HG02840 (cell line): Measurements from ENCODE around the gene MDP1.
"Not testable (repeated sequence)": the region's sequence is repeated elsewhere in the genome, so short reads cannot be mapped to it uniquely, and the experiment has no call there.

ENCODE experiments used
- ATAC-seq: cut with Tn5 transposase; IDR thresholded peaks from one replicate; pipeline ENCODE4 v1.9.1; 2021; ENCODE audit warnings: mild to moderate bottlenecking, moderate library complexity, moderate number of reproducible peaks; ENCODE audit not compliant: unreplicated experiment, low FRiP score

MDP1 gene

DNA sequence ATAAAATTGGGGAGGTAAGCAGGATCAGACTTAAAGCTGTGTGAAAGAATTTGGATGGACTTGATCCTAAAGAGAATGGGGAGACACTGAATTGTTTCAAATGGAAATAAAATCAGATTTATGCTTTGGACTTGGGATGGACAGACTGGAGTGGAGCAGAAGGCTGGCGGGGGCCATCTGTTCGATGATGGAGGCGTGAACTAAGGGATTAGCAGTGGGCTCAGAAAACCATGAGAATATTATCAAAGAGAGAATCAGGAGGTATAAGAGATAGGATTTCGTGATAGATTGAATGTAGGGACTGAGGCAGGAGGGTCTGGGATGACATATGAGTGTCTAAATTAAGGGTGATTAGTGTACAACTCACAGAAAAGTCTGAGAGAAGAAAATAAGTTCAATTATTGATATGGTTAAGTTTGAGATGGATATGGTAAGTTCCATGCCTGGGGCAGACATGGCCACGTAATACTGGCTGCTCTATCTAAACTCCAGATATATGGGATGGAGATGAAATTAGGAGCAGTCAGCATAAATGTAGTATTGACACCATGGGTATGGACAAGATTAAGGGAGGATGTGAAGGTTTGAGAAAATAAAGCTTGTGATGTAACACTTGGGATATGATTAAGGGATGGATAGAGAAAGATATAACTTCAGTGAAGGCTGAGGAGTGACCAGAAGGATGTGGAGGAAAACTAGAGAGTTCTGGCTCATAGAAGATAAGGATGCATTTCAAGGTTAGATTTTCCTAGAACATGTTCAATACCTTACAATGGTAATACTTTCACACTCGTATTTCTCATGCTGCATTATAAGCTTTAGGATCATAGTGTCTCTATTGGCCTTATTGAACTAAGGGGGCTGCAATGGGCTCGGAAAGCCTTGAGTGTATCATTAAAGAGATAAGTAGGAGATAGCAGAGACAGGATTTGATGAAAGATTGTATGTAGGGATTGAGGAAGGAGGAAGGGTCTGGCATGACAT, 11.4 kb downstream of the MDP1 start:
- no peak for ATAC-seq

DNA sequence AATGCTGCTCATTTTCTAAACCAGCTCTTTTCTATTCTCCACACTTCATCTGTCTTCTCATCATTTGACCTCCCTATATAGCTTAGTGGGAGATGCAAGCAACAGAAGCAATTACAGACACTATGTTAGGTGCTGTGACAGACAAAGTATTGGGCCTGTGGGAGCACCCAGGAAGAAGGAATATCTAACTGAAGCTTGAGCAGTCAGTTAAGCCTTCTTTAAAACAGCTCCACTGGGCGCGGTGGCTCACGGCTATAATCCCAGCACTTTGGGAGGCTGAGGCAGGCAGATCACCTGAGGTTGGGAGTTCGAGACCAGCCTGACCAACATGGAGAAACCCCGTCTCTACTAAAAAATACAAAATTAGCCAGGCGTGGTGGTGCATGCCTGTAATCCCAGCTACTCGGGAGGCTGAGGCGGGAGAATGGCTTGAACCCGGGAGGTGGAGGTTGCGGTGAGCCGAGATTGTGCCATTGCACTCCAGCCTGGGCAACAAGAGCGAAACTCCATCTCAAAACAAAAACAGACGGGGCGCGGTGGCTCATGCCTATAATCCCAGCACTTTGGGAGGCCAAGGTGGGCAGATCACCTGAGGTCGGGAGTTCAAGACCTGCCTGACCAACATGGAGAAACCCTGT, 12.5 kb downstream of the MDP1 start:
- not testable (repeated sequence) for ATAC-seq

DNA sequence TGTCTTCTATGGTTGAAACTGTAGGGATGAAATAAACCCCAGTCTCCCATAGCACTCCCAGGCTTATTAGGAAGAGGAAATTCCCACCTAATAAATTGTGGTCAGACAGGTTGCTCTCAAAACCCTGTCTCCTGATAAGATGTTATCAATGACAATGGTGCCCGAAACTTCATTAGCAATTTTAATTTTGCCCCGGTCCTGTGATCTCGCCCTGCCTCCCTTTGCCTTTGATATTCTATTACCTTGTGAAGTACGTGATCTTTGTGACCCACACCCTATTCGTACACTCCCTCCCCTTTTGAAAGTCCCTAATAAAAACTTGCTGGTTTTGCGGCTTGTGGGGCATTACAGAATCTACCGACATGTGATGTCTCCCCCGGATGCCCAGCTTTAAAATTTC, 13.3 kb downstream of the MDP1 start:
- not testable (repeated sequence) for ATAC-seq

DNA sequence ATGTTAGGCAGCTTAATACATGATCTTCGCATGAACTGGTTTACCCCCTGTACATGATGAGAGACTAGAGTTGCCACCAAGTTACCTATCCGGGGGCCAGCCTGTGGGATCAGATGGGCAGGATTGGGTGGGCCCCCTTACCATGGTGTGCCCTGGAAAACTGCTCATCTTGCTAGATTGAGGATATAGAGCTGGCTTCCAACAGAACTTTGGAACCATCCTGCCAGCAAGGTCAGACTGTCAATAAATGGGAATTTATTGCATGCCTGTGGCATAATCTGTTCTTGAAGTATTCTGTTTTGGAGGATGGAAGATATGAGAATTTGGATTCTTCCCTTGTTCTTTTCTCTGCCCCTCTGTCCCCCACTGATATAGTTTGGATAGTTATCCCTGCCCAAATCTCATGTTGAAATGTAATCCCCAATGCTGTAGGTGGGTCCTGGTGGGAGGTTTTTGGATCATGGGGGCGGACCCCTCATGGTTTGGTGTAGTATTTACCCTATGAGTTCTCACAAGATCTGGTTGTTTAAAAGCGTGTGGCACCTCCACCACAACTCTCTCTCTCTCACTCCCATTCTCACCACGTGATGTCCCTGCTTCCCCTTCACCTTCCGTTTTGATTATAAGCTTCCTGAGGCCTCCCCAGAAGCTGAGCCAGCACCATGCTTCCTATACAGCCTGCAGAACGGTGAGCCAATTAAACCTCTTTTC, 16.9 kb downstream of the MDP1 start:
- ATAC-seq: no peak

DNA sequence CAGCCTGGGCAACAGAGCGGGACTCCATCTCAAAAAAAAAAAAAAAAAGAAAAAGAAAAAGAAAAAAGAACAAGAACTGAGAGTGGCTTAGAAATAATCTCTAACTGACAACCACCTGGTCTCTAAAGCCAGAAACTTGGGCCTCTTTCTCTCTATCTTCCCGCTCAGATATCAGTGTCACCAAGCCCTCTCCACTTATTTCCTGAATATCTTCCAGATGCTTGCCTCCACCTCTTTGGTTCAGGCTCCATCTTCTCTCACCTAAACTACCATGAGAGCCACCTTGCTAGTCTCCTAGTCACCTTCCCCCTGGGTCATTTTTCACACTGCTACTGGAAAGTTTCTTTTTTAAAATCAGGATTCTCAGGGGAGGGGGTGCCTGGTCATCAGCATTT, 18.8 kb downstream of the MDP1 start:
- no peak for ATAC-seq

DNA sequence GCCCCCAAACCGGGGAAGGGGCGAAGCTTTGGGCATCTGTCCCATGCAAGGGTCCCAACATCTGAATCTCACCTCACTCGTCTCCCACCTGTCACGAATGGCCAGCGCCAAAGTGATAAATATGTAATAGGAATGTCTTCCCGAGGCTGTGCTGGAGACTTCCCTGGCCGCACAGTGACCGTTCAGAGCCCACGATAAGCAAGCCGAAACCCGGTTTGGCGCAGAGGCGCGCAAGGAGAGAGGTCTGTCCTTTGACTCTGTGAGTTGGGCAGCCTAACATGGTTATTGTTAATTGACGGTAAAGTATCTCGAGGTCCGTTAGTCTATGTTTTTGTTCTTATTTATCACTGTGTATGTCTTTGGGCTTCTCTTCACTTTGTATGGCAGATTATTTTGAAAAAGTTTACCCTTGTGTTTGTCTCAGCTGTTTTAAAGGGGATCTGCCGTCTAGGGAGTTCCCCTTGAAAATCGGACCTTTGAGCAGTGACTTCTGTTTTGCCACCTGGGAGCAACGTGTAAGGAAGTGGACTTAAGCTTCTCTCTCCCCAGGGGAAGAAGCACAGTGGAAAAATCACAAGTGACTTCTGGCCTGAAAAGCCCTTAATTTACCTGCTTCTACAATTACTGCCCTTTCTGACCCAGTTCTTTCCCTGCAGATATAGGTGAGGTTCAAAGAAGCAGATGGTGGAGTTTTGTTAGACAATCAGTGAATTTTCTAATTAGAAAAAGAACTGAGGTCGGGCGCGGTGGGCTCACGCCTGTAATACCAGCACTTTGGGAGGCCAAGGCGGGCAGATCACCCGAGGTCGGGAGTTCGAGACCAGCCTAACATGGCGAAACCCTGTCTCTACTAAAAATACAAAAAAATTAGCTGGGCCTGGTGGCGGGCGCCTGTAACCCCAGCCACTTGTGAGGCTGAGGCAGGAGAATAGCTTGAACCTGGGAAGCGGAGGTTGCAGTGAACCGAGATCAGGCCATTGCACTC, 19.5 kb downstream of the MDP1 start:
- ATAC-seq: peak; percentile 21

DNA sequence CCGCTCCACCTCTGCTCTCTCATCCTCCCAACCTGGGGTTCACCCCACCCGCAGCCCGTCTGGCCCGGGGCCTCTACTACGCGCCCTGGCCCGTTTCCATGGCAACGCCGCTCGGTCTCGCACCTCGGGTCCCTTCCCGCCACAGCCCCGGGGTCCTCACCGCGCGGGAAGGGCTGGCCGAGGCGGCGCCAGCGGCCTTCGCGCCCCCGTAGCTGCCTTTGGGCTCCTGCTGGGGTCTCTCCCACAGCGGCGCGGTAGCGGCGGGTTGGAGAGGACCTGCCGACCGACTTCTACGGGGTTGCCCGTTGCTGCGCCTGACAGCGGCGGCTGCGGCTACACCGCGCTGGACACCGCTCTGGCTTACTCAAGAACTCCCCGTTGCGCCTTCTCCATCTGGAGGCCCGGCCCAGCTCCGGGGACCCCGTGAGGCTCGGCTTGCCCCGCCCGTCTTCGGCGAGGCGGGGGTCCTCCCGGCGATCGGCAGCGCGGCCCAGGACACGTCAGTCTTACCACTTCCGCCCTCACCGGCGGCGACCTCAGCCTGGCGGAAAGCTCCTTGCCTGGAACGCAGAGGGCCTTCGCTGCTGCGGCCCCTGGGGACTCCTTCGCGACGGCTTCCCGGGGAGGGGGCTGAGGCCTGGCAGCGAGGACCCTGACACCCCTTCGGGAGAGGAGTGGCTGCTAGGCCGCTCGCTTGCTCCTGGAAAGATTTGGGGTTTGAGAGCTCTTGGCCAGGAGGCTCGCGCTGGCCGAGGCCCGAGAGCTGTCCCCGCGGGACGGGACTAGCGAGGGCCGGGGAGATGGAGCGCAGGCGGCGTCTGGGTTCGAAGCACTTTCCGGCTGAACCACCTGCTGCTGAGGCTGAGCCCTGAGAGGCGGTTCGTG, 20.4 kb downstream of the MDP1 start, which contains the start of gene TM9SF1:
TM9SF1 (minus strand) TSS at position 256 of the 885 bp plus-strand sequence. CDS start 422 bp downstream, outside the sequence.
- ATAC-seq: peak; percentile 71

DNA sequence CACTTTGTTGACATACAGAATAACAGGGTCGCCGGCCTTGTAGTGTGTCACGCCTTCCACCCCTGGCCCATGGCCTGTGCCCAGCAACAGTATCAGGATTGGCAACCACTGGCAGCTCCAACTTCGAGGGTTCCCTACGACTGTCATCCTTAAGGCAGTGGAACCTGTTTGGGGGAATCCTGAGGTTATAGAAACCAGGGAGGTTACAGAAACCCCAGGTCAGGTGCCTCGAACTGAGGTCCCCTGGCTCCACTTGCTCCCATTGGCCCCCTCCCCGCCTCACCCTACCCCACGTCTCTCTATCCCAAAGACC, 21.0 kb downstream of the MDP1 start:
- no peak for ATAC-seq

DNA sequence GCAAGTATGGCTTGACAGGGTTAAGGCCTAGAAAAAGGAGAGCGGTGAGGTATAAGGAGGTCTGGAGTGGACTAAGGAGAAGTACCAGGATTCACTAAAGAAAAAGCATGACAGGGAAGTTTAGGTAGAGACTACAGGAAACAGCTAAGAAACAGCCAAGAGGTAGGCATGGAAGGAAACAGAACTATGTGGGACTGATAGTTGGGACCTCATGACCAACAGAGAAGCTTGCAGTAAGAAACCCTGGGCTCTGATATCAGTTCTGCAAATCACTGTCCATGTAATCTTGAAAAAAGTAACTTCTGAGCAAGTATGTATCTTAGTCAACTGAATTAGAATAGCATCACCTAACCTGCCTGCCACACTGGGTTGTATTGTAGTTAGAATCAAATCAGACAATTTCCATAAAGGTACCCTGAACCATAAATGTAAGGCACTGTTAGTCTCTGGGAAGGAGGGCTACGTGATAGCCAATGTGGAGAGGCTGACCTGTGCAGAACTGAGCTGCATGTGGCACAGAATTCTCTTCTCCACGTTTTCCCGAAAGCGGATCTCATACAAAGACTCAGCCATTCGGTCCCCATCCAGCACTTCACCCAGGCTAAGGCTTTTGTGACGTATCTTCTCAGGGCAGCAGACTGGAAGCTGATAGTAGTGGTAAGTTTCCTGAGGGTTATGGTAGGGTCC, 21.5 kb downstream of the MDP1 start:
- ATAC-seq: no peak

DNA sequence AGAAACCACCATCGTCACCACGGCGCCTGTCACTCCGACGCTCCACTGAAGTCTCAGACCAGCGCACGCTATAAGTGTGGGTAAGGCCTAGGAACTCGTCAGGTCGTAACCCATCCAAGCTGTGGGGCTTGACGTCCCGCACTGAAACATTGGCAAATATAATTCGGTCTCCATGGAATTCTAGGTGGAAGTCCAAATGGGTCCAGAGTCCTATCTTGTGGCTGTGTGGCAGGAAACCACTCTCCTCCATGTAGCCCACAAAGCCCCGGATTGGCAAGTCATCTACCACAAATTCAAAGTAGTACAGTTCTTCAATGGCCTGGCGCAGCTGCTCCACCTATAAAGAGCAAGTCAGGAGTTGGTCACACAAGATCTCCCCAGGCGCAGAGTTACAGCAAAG, 22.9 kb downstream of the MDP1 start:
- ATAC-seq: no peak

DNA sequence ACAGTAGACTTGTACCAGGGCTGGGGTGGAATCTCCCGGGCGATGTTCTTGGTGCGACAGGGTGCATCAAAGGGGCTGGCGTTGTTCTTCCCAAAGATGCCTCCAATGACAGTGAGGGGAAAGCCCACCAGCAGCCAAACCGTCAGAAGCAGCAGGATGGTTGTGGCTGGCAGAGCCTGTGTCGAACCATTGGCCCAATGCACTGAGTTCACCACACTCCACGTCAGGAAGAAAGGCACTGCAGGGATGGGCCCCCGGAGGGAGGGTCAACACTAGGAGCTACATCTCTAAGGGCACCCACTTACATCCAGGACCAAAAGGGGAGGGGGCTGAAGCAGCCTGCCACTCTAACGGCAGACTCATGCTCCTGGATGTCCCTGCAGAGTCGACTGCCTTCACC, 25.4 kb downstream of the MDP1 start:
- ATAC-seq: no peak

DNA sequence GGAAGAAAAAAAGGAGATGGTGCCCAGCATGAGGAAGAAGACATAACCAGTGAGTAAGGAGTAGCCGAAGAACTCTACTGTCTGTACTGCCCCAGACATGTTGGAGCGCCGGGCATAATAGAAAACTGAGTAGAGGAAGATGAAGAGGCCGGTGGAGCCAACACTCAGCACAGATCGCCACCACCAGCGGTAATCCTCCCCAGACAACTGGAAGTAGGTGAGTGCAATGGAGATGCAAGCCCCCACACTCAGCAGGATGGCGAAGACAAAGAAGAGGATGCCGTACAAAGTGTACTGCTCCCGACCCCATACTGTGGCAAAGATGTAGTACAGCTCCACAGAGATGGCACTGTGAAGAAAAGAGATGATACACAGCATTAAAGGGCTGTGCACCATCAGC, 26.4 kb downstream of the MDP1 start:
- no peak for ATAC-seq

DNA sequence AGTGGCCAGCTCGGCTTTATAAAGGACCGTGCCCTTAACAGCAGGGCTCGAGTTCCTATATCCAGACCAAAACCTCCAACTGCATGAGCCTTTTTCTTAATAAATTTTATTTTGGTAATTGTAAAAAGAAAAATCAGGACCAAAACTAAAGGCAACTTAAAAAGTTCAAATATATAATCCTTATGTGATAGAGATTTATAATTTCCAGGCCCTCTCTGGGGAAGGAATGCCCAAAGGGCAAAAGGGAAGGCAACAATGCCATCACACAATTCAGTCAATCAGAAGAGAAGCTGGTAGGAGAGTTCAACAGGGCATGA, 26.8 kb downstream of the MDP1 start:
- no peak for ATAC-seq

DNA sequence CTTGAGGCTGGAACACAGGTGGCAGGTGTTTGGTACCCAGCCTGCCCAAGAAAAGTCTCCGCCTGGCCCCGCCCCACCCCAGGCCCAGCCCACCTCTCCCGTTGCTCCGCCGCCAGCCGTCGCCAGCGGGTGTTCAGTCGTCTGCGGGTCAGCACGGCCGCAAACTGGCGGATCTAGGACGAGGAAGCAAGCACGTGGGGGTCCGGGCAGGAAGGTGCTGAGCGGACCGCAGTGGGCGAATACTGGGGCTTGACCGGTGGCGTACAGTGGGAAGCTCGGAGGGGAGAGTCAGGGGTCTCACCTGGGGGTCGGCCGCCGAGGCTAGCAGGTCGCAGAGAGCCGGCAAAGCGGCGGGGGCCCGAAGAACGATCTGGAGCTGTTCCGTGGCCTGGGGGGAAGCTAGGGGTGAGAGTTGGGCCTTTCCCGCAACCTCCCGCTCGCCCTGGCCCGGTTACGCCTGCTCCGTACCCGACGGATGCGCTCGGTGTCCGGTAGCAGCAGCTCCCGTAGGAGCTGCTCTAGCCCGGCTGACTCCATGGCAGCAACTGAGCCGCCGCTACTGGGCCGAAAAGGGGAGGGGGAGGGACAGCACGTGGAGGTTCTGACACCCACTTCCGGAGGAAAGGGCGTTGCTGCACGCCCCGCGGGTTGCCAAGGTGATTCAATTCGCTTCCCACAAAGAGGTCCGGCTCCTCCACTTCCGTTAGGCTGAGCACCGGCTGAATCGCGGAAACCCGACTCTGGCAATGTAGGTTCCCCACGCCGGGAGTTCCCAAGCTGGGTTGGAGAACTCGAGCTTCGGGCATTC, 27.4 kb downstream of the MDP1 start, which contains the start of gene IPO4:
IPO4 (minus strand) TSS at position 566 of the 808 bp plus-strand sequence; CDS start at position 537, 29 bp downstream.
- ATAC-seq: peak; percentile 77

DNA sequence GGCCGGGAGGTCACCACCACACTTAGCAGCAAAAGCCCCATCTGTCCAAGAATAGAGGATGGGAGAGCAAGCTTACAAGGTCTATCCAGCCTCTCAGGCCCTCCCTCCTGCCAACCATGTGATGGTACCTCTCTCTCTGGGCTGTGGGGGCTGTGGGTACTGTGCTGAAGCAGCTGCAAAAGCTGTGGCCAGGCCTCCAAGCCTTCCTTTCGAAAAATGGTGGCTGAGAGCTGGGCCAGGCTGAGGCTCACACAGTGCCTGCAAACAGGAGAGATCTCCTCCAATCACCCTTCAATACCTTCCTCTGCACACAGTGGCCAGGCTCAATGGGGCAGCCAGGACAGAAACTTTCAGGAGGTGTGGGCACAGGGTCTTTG, 28.3 kb downstream of the MDP1 start:
- ATAC-seq: no peak

DNA sequence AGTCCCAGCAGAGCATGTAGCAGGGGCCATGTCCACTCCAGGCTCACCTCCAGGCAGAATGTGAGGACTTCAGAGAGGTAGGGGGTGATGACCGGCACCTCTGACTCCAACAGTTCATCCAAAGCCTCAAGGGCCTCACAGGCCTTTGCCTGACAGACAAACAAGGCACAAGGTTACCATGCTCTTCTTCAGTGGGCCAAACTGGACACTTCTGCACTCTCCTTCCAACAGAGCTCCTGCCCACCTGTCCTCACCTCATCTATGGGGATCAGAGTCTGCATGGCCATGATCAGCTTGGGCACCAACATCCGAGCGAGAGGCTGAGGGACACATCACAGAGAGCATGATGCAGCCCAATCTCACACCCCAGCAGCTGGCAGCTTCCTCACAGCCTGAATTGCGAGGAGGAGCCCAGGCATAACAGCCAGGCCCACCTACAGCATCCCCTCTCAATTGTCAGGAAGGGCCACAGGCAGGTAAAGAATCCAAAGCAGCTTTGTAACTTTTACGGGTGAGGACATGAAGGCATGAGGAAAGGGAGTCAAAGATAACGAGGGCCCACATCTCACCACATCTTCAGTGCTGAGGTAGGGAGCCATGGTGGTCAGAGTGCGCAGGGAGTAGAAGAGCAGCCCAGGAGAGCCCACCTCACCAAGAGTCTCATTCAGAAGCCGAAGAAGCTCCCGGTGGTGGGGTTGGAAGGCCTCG, 28.9 kb downstream of the MDP1 start:
- no peak for ATAC-seq

DNA sequence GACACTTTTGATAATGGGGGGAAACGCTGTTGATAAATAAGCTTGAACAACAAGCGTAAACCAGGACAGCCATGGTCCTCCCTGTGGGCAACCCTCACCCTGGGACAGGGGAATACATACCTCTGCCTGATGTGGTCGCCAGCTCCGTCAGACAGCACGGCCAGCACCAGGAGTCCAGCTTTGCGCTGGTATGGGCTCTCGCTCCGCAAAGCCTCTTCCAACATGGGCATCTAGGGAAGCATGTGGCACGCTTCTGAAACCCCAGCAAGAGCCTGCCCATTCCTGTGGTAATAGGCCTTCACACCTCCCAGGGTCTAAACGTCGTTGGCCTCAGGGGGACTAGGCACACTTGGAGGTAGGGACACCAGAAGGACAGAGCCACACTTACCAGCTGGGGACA, 30.1 kb downstream of the MDP1 start:
- no peak for ATAC-seq
